H1 (cell line): ENCODE data around the gene BOLA3. TPM values are rescaled to one million over a fixed set of nuclear protein-coding genes. Genes with fewer than 3 reads are reported as not detected.

Experiments used
- GABPA ChIP-seq: IDR thresholded peaks from 2 replicates; pipeline ENCODE4 v1.6.1; 2011; ENCODE audit warnings: mild to moderate bottlenecking, low read length, moderate library complexity, borderline replicate concordance; ENCODE audit not compliant: insufficient read depth
- HDAC2 ChIP-seq, 2 experiments: fragments of 300-600 bp in 1 of 2; sonication (generic) in 1 of 2; IDR thresholded peaks; 2 replicates each; pipeline ENCODE4 v1.6.1; 2011 to 2012; ENCODE audit warnings: low read depth in 2 of 2, low read length in 2 of 2, mild to moderate bottlenecking in 2 of 2, moderate library complexity in 2 of 2, borderline replicate concordance in 1 of 2, inconsistent platforms in 1 of 2
- KDM4A ChIP-seq: IDR thresholded peaks from one replicate; pipeline ENCODE4 v1.7.1; 2012; ENCODE audit warnings: low read depth, mild to moderate bottlenecking, moderate library complexity, low read length, inconsistent platforms; ENCODE audit not compliant: severe bottlenecking
- POU5F1 ChIP-seq: IDR thresholded peaks from 2 replicates; pipeline ENCODE4 v1.6.1; 2011; ENCODE audit warnings: low read depth, mild to moderate bottlenecking, low read length, moderate library complexity
- RAD21 ChIP-seq, 2 experiments: IDR thresholded peaks in 1 of 2; conservative IDR thresholded peaks in 1 of 2; 2 replicates each; pipeline ENCODE4 v1.6.1; 2011; ENCODE audit warnings: low read depth in 2 of 2, low read length in 2 of 2, improper control_type of control experiment in 1 of 2, inconsistent platforms in 1 of 2, mild to moderate bottlenecking in 1 of 2, moderate library complexity in 1 of 2
- SP1 ChIP-seq: IDR thresholded peaks from 2 replicates; pipeline ENCODE4 v1.6.1; 2011; ENCODE audit warnings: low read depth, low read length
- polyA plus RNA-seq, 7 experiments: library from polyadenylated mRNA; depleted of rRNA in 3 of 7; stranded (reverse) in 5 of 7; unstranded in 2 of 7; fragments of >200 nt in 5 of 7; fragments of 200-250 nt in 2 of 7; gene quantifications; 1 replicate in 5 of 7; 2 replicates in 1 of 7; 4 replicates in 1 of 7; pipeline versions ENCODE4 v1.2.1 to v1.2.3, GENCODE V29; 2011 to 2013; ENCODE audit warnings: missing spikeins in 2 of 7, mixed read lengths in 2 of 7
- total RNA-seq: library from RNA; stranded (reverse); fragmentation: NEBNext Ultra II Directional; extraction: Animal tissue kit (Norgen Biotek cat#: 25700); gene quantifications from 2 replicates; pipeline ENCODE4 v1.2.1, GENCODE V29; 2021

BOLA3 gene
- total and polyA plus RNA-seq, 2 of the 8 experiments (the other 6 are each of a cell fraction or from before 2014, with no cell fraction given), result 46.1 to 67.3 TPM

GRCh38 chr2:74168739-74169138 lies 21.0 kb upstream of the BOLA3 start (continued):
- no peak for TF ChIP-seq GABPA
- TF ChIP-seq RAD21 (IDR thresholded peaks at IDR 0.05 in 1 of 2, conservative IDR thresholded peaks at IDR 0.05 in 1 of 2; ENCODE audit: low read depth in 2 of 2, low read length in 2 of 2), result no peak
- TF ChIP-seq SP1, result no peak
- no peak for TF ChIP-seq POU5F1
- no peak for TF ChIP-seq HDAC2 (IDR thresholded peaks at IDR 0.05; ENCODE audit: borderline replicate concordance in 1 of 2, low read depth in 2 of 2, low read length in 2 of 2)
- no peak for TF ChIP-seq KDM4A
